Measurements from ENCODE around the gene MINDY4. TPM values are rescaled to one million over a fixed set of nuclear protein-coding genes. Genes with fewer than 3 reads are reported as not detected.

Gene MINDY4
- total and polyA plus RNA-seq, 10 of the 15 experiments (the other 5 are each of a cell fraction or from before 2014, with no cell fraction given): 0.10 to 0.90 (median 0.40) TPM

GRCh38 chr7:30843741-30844482 is 72.7 kb downstream of the MINDY4 start:
- Histone ChIP-seq H3K27ac (ENCODE audit: control insufficient read depth, insufficient read depth) (no peak overlapping the region), H3K9me3 (replicated peaks; ENCODE audit: control insufficient read depth, insufficient read depth, low read length) (no peaks in the 10 kb centered on the region), H3K4me3 (no peak overlapping the region), H3K27me3 (replicated peaks in 1 of 2; ENCODE audit: control insufficient read depth in 2 of 2, insufficient read depth in 2 of 2, low read length in 1 of 2) (no peaks in the 10 kb centered on the region), H3K4me1 (ENCODE audit: control insufficient read depth, insufficient read depth, low read length) (no peaks in the 10 kb centered on the region), H3K79me2 (ENCODE audit: control insufficient read depth, insufficient read depth, low read length) (no peaks in the 10 kb centered on the region), H3K9ac (ENCODE audit: control insufficient read depth, insufficient read depth, low read length) (no peak overlapping the region), H2AFZ (ENCODE audit: control insufficient read depth, low read depth, low read length) (no peak overlapping the region), H3K36me3 (ENCODE audit: control insufficient read depth in 2 of 2, insufficient read depth in 2 of 2, low read length in 1 of 2) (no peaks in the 10 kb centered on the region), H4K20me1 (ENCODE audit: control insufficient read depth, insufficient read depth) (no peaks in the 10 kb centered on the region), H3K4me2 (ENCODE audit: control insufficient read depth, insufficient read depth) (no peak overlapping the region)
- 43% methylated on average over 11 of the region's 11 CpGs for WGBS (ENCODE audit: insufficient coverage, insufficient replicate concordance, low lambda C conversion rate, missing lambda C conversion rate)
- DNase-seq (ENCODE audit: low read depth, low spot score) (no peak), FAIRE-seq (no peak), ATAC-seq (no peak)
- no TSS peak for BruUV-seq (replicated peaks)
- POLR2A ChIA-PET: no interaction called here
- CTCF ChIA-PET: no interaction called here
- intact Hi-C loops (cut with micrococcal nuclease; ENCODE audit: unreplicated experiment) (no loop called here), in situ Hi-C loops (cut with MboI) (no loop called here)
- SMC1A ChIA-PET (ENCODE audit: uncharacterized antibody, unreplicated experiment): no interaction called here
- RAD21 ChIA-PET (ENCODE audit: unreplicated experiment): no interaction called here
- TF ChIP-seq SP1 (IDR thresholded peaks at IDR 0.05; ENCODE audit: low read depth, low read length): no peak

- Histone ChIP-seq H2AFZ (ENCODE audit: control insufficient read depth, low read depth, low read length) (no peak overlapping the region), H3K4me2 (ENCODE audit: control insufficient read depth, insufficient read depth) (no peak overlapping the region), H4K20me1 (ENCODE audit: control insufficient read depth, insufficient read depth) (no peaks in the 10 kb centered on the region), H3K79me2 (ENCODE audit: control insufficient read depth, insufficient read depth, low read length) (no peaks in the 10 kb centered on the region), H3K27me3 (replicated peaks in 1 of 2; ENCODE audit: control insufficient read depth in 2 of 2, insufficient read depth in 2 of 2, low read length in 1 of 2) (no peaks in the 10 kb centered on the region), H3K4me3 (no peak overlapping the region), H3K36me3 (ENCODE audit: control insufficient read depth in 2 of 2, insufficient read depth in 2 of 2, low read length in 1 of 2) (no peaks in the 10 kb centered on the region), H3K27ac (ENCODE audit: control insufficient read depth, insufficient read depth) (no peak overlapping the region), H3K4me1 (ENCODE audit: control insufficient read depth, insufficient read depth, low read length) (no peaks in the 10 kb centered on the region), H3K9me3 (replicated peaks; ENCODE audit: control insufficient read depth, insufficient read depth, low read length) (no peaks in the 10 kb centered on the region), H3K9ac (ENCODE audit: control insufficient read depth, insufficient read depth, low read length) (no peak overlapping the region)
- FAIRE-seq (no peak), DNase-seq (ENCODE audit: low read depth, low spot score) (no peak), ATAC-seq (no peak)
- WGBS (ENCODE audit: insufficient coverage, insufficient replicate concordance, low lambda C conversion rate, missing lambda C conversion rate): 30% methylated on average over 4 of the region's 4 CpGs
- ChIA-PET SMC1A (ENCODE audit: uncharacterized antibody, unreplicated experiment) (no interaction called here), POLR2A (no interaction called here), RAD21 (ENCODE audit: unreplicated experiment) (no interaction called here), CTCF (no interaction called here)
- in situ Hi-C loops (cut with MboI): no loop called here
- intact Hi-C loops (cut with micrococcal nuclease; ENCODE audit: unreplicated experiment): no loop called here
- no TSS peak for BruUV-seq (replicated peaks)
- TF ChIP-seq CBFB (IDR thresholded peaks at IDR 0.05; ENCODE audit: low read depth) (no peak), EED (IDR thresholded peaks at IDR 0.05; ENCODE audit: low read depth) (no peak), RAD21 (IDR thresholded peaks at IDR 0.05; ENCODE audit: insufficient read depth, low read depth, low read length) (no peak), MTA3 (IDR thresholded peaks at IDR 0.05; ENCODE audit: borderline replicate concordance, low read length) (no peak), PAX8 (IDR thresholded peaks at IDR 0.05) (no peak), ATF3 (IDR thresholded peaks at IDR 0.05; ENCODE audit: borderline replicate concordance, extremely low read depth, low read depth, low read length) (no peak), SMC3 (IDR thresholded peaks at IDR 0.05; ENCODE audit: borderline replicate concordance, low read length) (no peak), HDAC2 (IDR thresholded peaks at IDR 0.05) (no peak), E2F8 (IDR thresholded peaks at IDR 0.05; ENCODE audit: low read depth, partially characterized antibody) (no peak), CBX3 (IDR thresholded peaks at IDR 0.05; ENCODE audit: borderline replicate concordance, low read depth) (no peak), RBBP5 (conservative IDR thresholded peaks at IDR 0.05) (no peak), ZNF207 (IDR thresholded peaks at IDR 0.05; ENCODE audit: borderline replicate concordance) (no peak), EP300 (IDR thresholded peaks at IDR 0.05; ENCODE audit: borderline replicate concordance in 1 of 2, control insufficient read depth in 1 of 2, low read depth in 2 of 2, low read length in 2 of 2) (no peak), POLR2AphosphoS2 (IDR thresholded peaks at IDR 0.05; ENCODE audit: low read depth, low read length) (no peak), MXI1 (IDR thresholded peaks at IDR 0.05; ENCODE audit: low read depth, low read length) (no peak)
Observed at GRCh38 chr7:30844483-30844874, 73.3 kb downstream of the MINDY4 start.
